ENCODE data around the gene WSCD2. TPM values are rescaled to one million over a fixed set of nuclear protein-coding genes. Genes with fewer than 3 reads are reported as not detected.

Gene WSCD2
- total and polyA plus RNA-seq, 2 experiments from 2014 or later, result not detected

DNA sequence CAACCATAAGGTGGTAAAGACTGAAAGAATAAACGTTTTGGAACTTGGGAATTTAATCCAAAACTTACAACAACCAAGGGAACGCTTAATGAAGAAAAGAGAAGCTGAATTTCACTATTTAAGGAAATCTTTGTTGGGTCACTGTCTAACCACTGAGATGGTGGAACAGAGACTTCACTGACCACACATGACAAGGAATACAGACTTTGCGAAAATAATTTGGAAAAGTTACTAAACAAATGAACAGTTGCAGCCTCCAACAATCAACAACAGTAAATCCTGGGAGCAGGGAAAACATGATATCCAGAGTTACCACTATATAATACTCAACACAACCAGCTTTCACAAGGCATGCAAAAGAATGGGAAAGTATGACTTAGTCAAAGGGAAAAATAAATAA, 131.0 kb downstream of the WSCD2 start:
- H3K27me3 ChIP-seq (replicated peaks; ENCODE audit: insufficient read depth), result no peaks in the 10 kb centered on the region; the same call in 1 of the 2 replicates
- H3K27ac ChIP-seq, result no peak overlapping the region
- H3F3A ChIP-seq (ENCODE audit: insufficient read depth), result no peaks in the 10 kb centered on the region
- H3K4me2 ChIP-seq (ENCODE audit: unreplicated experiment), result no peak overlapping the region
- H3K9me3 ChIP-seq (ENCODE audit: low read depth), result no peaks in the 10 kb centered on the region
- TF ChIP-seq EZH2 (IDR thresholded peaks at IDR 0.05; ENCODE audit: insufficient read depth, poor library complexity, severe bottlenecking) (no peak), EZH2phosphoT487 (IDR thresholded peaks at IDR 0.05; ENCODE audit: insufficient read depth, low read depth) (no peak)
- H4K20me1 ChIP-seq (ENCODE audit: insufficient read depth), result no peaks in the 10 kb centered on the region
- 20 to 32% methylated on average over 3 of the region's 3 CpGs for WGBS, 2 experiments (ENCODE audit: low coverage in 1 of 2, low lambda C conversion rate in 2 of 2, missing lambda C conversion rate in 2 of 2)
- H3K4me1 ChIP-seq (ENCODE audit: insufficient read depth), result no peaks in the 10 kb centered on the region
- no peaks in the 10 kb centered on the region for H3K9me2 ChIP-seq (ENCODE audit: insufficient read depth)
- no peak overlapping the region for H3K9ac ChIP-seq
- H3K4me3 ChIP-seq, result no peak overlapping the region
- in situ Hi-C loops (cut with MboI), result no loop called here
- no peaks in the 10 kb centered on the region for H3K36me3 ChIP-seq (ENCODE audit: low read depth)
- no peaks in the 10 kb centered on the region for H3K79me2 ChIP-seq (ENCODE audit: insufficient read depth)
- DNase-seq, result no peak
- no peak overlapping the region for H2AFZ ChIP-seq

- H3K36me3 ChIP-seq (ENCODE audit: low read depth), result no peaks in the 10 kb centered on the region
- no peaks in the 10 kb centered on the region for H3F3A ChIP-seq (ENCODE audit: insufficient read depth)
- TF ChIP-seq EZH2 (IDR thresholded peaks at IDR 0.05; ENCODE audit: insufficient read depth, poor library complexity, severe bottlenecking) (no peak), EZH2phosphoT487 (IDR thresholded peaks at IDR 0.05; ENCODE audit: insufficient read depth, low read depth) (no peak)
- H3K79me2 ChIP-seq (ENCODE audit: insufficient read depth), result no peaks in the 10 kb centered on the region
- H3K9ac ChIP-seq, result no peak overlapping the region
- in situ Hi-C loops (cut with MboI), result no loop called here
- H3K9me3 ChIP-seq (ENCODE audit: low read depth), result no peaks in the 10 kb centered on the region
- no peak overlapping the region for H3K27ac ChIP-seq
- H4K20me1 ChIP-seq (ENCODE audit: insufficient read depth), result no peaks in the 10 kb centered on the region
- no peaks in the 10 kb centered on the region for H3K27me3 ChIP-seq (replicated peaks; ENCODE audit: insufficient read depth)
- no peak overlapping the region for H3K4me2 ChIP-seq (ENCODE audit: unreplicated experiment)
- H3K4me3 ChIP-seq, result no peak overlapping the region
- H2AFZ ChIP-seq, result no peak overlapping the region
- H3K9me2 ChIP-seq (ENCODE audit: insufficient read depth), result no peaks in the 10 kb centered on the region
- no peak for DNase-seq
- no peaks in the 10 kb centered on the region for H3K4me1 ChIP-seq (ENCODE audit: insufficient read depth)
Observed at GRCh38 chr12:108260969-108261368, 131.9 kb downstream of the WSCD2 start.

GRCh38 chr12:108265505-108265904, 136.4 kb downstream of the WSCD2 start:
- Histone ChIP-seq H4K20me1 (ENCODE audit: insufficient read depth) (no peaks in the 10 kb centered on the region), H2AFZ (no peak overlapping the region), H3K4me2 (ENCODE audit: unreplicated experiment) (no peak overlapping the region), H3K9me2 (ENCODE audit: insufficient read depth) (no peaks in the 10 kb centered on the region), H3K27me3 (replicated peaks; ENCODE audit: insufficient read depth) (no peaks in the 10 kb centered on the region), H3K4me1 (ENCODE audit: insufficient read depth) (no peaks in the 10 kb centered on the region), H3K9me3 (ENCODE audit: low read depth) (no peaks in the 10 kb centered on the region), H3K9ac (no peak overlapping the region), H3F3A (ENCODE audit: insufficient read depth) (no peaks in the 10 kb centered on the region), H3K4me3 (no peak overlapping the region), H3K79me2 (ENCODE audit: insufficient read depth) (no peaks in the 10 kb centered on the region), H3K36me3 (ENCODE audit: low read depth) (no peaks in the 10 kb centered on the region), H3K27ac (no peak overlapping the region)
- in situ Hi-C loops (cut with MboI), result no loop called here
- 46 to 58% methylated on average over 1 of the region's 1 CpG for WGBS, 2 experiments (ENCODE audit: low coverage in 1 of 2, low lambda C conversion rate in 2 of 2, missing lambda C conversion rate in 2 of 2)
- no peak for TF ChIP-seq EZH2 (IDR thresholded peaks at IDR 0.05; ENCODE audit: insufficient read depth, poor library complexity, severe bottlenecking)
- no peak for TF ChIP-seq EZH2phosphoT487 (IDR thresholded peaks at IDR 0.05; ENCODE audit: insufficient read depth, low read depth)
- DNase-seq, result no peak

DNA sequence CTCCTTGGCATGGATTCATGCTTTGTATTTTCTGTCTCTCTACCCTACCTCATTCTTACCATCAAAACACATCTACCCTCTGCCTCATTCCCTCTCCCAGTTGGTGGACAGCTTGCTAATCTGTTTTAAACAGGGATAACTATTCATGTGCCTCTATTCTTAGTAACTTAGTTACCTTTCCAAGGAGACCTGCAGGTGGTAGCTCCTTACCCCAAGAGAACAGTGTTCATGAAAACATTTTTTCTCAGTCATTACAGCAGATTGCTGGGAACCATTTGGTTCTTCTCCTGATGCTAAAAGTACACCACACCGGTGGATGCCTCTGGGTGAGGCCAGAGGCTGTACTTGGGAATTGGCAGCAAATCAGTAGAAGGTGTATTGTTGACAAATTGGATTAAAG, 137.0 kb downstream of the WSCD2 start:
- no peak overlapping the region for H3K9ac ChIP-seq
- no peak overlapping the region for H3K4me3 ChIP-seq
- no peaks in the 10 kb centered on the region for H3F3A ChIP-seq (ENCODE audit: insufficient read depth)
- H4K20me1 ChIP-seq (ENCODE audit: insufficient read depth), result no peaks in the 10 kb centered on the region
- no peaks in the 10 kb centered on the region for H3K9me2 ChIP-seq (ENCODE audit: insufficient read depth)
- no peaks in the 10 kb centered on the region for H3K4me1 ChIP-seq (ENCODE audit: insufficient read depth)
- no peaks in the 10 kb centered on the region for H3K79me2 ChIP-seq (ENCODE audit: insufficient read depth)
- no peaks in the 10 kb centered on the region for H3K9me3 ChIP-seq (ENCODE audit: low read depth)
- in situ Hi-C loops (cut with MboI), result no loop called here
- no peaks in the 10 kb centered on the region for H3K36me3 ChIP-seq (ENCODE audit: low read depth)
- TF ChIP-seq EZH2phosphoT487 (IDR thresholded peaks at IDR 0.05; ENCODE audit: insufficient read depth, low read depth) (no peak), EZH2 (IDR thresholded peaks at IDR 0.05; ENCODE audit: insufficient read depth, poor library complexity, severe bottlenecking) (no peak)
- WGBS, 2 experiments (ENCODE audit: low coverage in 1 of 2, low lambda C conversion rate in 2 of 2, missing lambda C conversion rate in 2 of 2), result 0 to 5% methylated on average over 1 of the region's 1 CpG
- H2AFZ ChIP-seq, result no peak overlapping the region
- no peak overlapping the region for H3K4me2 ChIP-seq (ENCODE audit: unreplicated experiment)
- no peak for DNase-seq
- H3K27ac ChIP-seq, result no peak overlapping the region
- H3K27me3 ChIP-seq (replicated peaks; ENCODE audit: insufficient read depth), result no peaks in the 10 kb centered on the region

GRCh38 chr12:108267450-108267849, 138.4 kb downstream of the WSCD2 start:
- Histone ChIP-seq H3K36me3 (ENCODE audit: low read depth) (no peaks in the 10 kb centered on the region), H3K4me3 (no peak overlapping the region), H3K27me3 (replicated peaks; ENCODE audit: insufficient read depth) (no peaks in the 10 kb centered on the region), H3K27ac (no peak overlapping the region), H3K9me2 (ENCODE audit: insufficient read depth) (no peaks in the 10 kb centered on the region), H3K79me2 (ENCODE audit: insufficient read depth) (no peaks in the 10 kb centered on the region), H3K9me3 (ENCODE audit: low read depth) (no peaks in the 10 kb centered on the region), H3K4me2 (ENCODE audit: unreplicated experiment) (no peak overlapping the region), H2AFZ (no peak overlapping the region), H3F3A (ENCODE audit: insufficient read depth) (no peaks in the 10 kb centered on the region), H4K20me1 (ENCODE audit: insufficient read depth) (no peaks in the 10 kb centered on the region), H3K9ac (no peak overlapping the region), H3K4me1 (ENCODE audit: insufficient read depth) (no peaks in the 10 kb centered on the region)
- WGBS, 2 experiments (ENCODE audit: low coverage in 1 of 2, low lambda C conversion rate in 2 of 2, missing lambda C conversion rate in 2 of 2), result 24 to 25% methylated on average over 4 of the region's 4 CpGs
- DNase-seq, result no peak
- in situ Hi-C loops (cut with MboI), result no loop called here
- TF ChIP-seq EZH2 (IDR thresholded peaks at IDR 0.05; ENCODE audit: insufficient read depth, poor library complexity, severe bottlenecking) (no peak), EZH2phosphoT487 (IDR thresholded peaks at IDR 0.05; ENCODE audit: insufficient read depth, low read depth) (no peak)
